Smooth muscle cell (in vitro differentiated cells): Measurements from ENCODE around the gene ARHGEF6. TPM values are rescaled to one million over a fixed set of nuclear protein-coding genes. Genes with fewer than 3 reads are reported as not detected.

Experiments
- DNase-seq: peaks from one replicate; lab custom pipeline; 2025; ENCODE audit not compliant: unreplicated experiment; lab: John Stamatoyannopoulos, UW
- H2AFZ ChIP-seq: fragments of 200-600 bp; sonication (generic); 2 replicates; pipeline ENCODE4 v1.6.0; 2016; ENCODE audit warnings: antibody characterized with exemption, low read depth, mild to moderate bottlenecking
- H3F3A ChIP-seq: fragments of 200-600 bp; sonication (generic); 2 replicates; pipeline ENCODE4 v1.6.0; 2017; ENCODE audit warnings: antibody characterized with exemption, low read depth
- H3K27ac ChIP-seq: fragments of 200-600 bp; sonication (generic); 2 replicates; pipeline ENCODE4 v1.5.1; 2016; ENCODE audit warnings: low read depth, mild to moderate bottlenecking
- H3K27me3 ChIP-seq: fragments of 200-600 bp; sonication (generic); 2 replicates; pipeline ENCODE4 v1.6.1; 2016; ENCODE audit warnings: low read depth, mild to moderate bottlenecking
- H3K36me3 ChIP-seq: fragments of 200-600 bp; sonication (generic); 2 replicates; pipeline ENCODE4 v1.5.1; 2016; ENCODE audit warnings: low read depth
- H3K4me1 ChIP-seq: fragments of 200-600 bp; sonication (generic); 2 replicates; pipeline ENCODE4 v1.5.1; 2016; ENCODE audit warnings: low read depth
- H3K4me2 ChIP-seq: fragments of 200-600 bp; sonication (generic); 2 replicates; pipeline ENCODE4 v1.6.0; 2016; ENCODE audit warnings: mild to moderate bottlenecking
- H3K4me3 ChIP-seq: fragments of 200-600 bp; sonication (generic); 2 replicates; pipeline ENCODE4 v1.5.1; 2016; ENCODE audit warnings: mild to moderate bottlenecking
- H3K79me2 ChIP-seq: fragments of 200-600 bp; sonication (generic); 2 replicates; pipeline ENCODE4 v1.6.0; 2016; ENCODE audit warnings: low read depth, mild to moderate bottlenecking
- H3K9ac ChIP-seq: fragments of 200-600 bp; sonication (generic); 2 replicates; pipeline ENCODE4 v1.6.0; 2016; ENCODE audit warnings: low read depth
- H3K9me3 ChIP-seq: fragments of 200-600 bp; sonication (generic); replicated peaks from 2 replicates; pipeline ENCODE4 v1.5.1; 2016; ENCODE audit warnings: low read depth
- H4K20me1 ChIP-seq: fragments of 200-600 bp; sonication (generic); 2 replicates; pipeline ENCODE4 v1.6.0; 2016; ENCODE audit warnings: low read depth
- CTCF ChIP-seq: fragments of 200-600 bp; sonication (generic); IDR thresholded peaks from 2 replicates; pipeline ENCODE4 v1.5.1; 2017; ENCODE audit warnings: borderline replicate concordance, mild to moderate bottlenecking, antibody characterized with exemption; ENCODE audit not compliant: insufficient read depth, poor library complexity, severe bottlenecking
- WGBS: methylation state at CpG from one replicate; pipeline ENCODE4 v1.1.7; 2016; ENCODE audit warnings: low lambda C conversion rate; 5-methylcytosine and 5-hydroxymethylcytosine counted together
- polyA plus RNA-seq: library from polyadenylated mRNA; unstranded; fragments of >200 nt; fragmentation: Nextera tagmentation; extraction: Ambion mirVana; gene quantifications from 2 replicates; pipeline ENCODE4 v1.2.1, GENCODE V29; 2016
- total RNA-seq: library from RNA; depleted of rRNA; stranded (reverse); fragments of >200 nt; gene quantifications from 2 replicates; pipeline ENCODE4 v1.2.3, GENCODE V29; 2014

Gene ARHGEF6
- total RNA-seq: 3.3 and 4.5 TPM in 2 replicates
- 2.0 and 2.9 TPM in 2 replicates for polyA plus RNA-seq

DNA sequence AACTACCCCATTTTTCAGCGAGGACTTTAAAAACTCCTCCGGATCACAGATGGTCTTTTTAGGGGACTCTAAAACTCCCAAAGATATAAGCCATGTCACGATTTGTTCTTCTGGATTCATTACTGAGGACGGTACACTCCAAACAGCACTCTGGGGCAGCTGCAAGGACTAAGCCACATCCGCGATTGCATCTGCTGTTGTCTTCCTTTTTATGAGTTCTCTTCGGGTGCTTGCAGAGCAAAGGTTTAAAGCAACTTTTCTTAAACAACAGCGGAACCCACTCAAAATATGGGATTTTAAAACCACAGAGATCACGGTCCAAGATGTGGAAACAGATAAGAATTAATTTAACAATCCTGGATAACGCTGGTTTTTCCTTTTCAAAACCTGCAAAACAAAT, at the start of gene ARHGEF6:
ARHGEF6 (minus strand) TSS at position 170 of the 400 bp plus-strand sequence; CDS start at position 120, 50 bp downstream.
- no peaks in the 10 kb centered on the region for H3K79me2 ChIP-seq
- no peaks in the 10 kb centered on the region for H3K36me3 ChIP-seq
- WGBS: 72% methylated on average over 10 of the region's 10 CpGs
- H3F3A ChIP-seq: no peaks in the 10 kb centered on the region
- H3K4me3 ChIP-seq: no peak within 1 kb of the TSS
- H3K4me2 ChIP-seq: no peak within 1 kb of the TSS
- H3K9me3 ChIP-seq: no peaks in the 10 kb centered on the region
- no peaks in the 10 kb centered on the region for H3K27me3 ChIP-seq
- H2AFZ ChIP-seq: no peak within 1 kb of the TSS
- no peak within 1 kb of the TSS for H3K9ac ChIP-seq
- no peak for TF ChIP-seq CTCF
- DNase-seq: no peak
- no peaks in the 10 kb centered on the region for H4K20me1 ChIP-seq
- no peak within 1 kb of the TSS for H3K27ac ChIP-seq
- H3K4me1 ChIP-seq: no peaks in the 10 kb centered on the region

- no peak overlapping the region for H3K4me2 ChIP-seq
Measured at GRCh38 chrX:136829413-136829812, 48.7 kb upstream of the ARHGEF6 start.

GRCh38 chrX:136828830-136829229, 48.1 kb upstream of the ARHGEF6 start:
- no peak overlapping the region for H2AFZ ChIP-seq
- H3K9me3 ChIP-seq: no peaks in the 10 kb centered on the region
- 95% methylated on average over 1 of the region's 1 CpG for WGBS
- no peak overlapping the region for H3K4me3 ChIP-seq
- H3K79me2 ChIP-seq: no peaks in the 10 kb centered on the region
- no peaks in the 10 kb centered on the region for H3K36me3 ChIP-seq
- no peak overlapping the region for H3K4me2 ChIP-seq
- no peaks in the 10 kb centered on the region for H4K20me1 ChIP-seq
- DNase-seq: no peak
- H3K4me1 ChIP-seq: no peaks in the 10 kb centered on the region
- no peak for TF ChIP-seq CTCF
- H3K27ac ChIP-seq: no peak overlapping the region
- H3K9ac ChIP-seq: no peak overlapping the region
- no peaks in the 10 kb centered on the region for H3F3A ChIP-seq
- no peaks in the 10 kb centered on the region for H3K27me3 ChIP-seq

More at GRCh38 chrX:136829413-136829812, 48.7 kb upstream of the ARHGEF6 start:
- H3K9me3 ChIP-seq: no peaks in the 10 kb centered on the region
- no peaks in the 10 kb centered on the region for H3K27me3 ChIP-seq
- no peak overlapping the region for H3K4me3 ChIP-seq
- no peaks in the 10 kb centered on the region for H3K4me1 ChIP-seq
- no peaks in the 10 kb centered on the region for H4K20me1 ChIP-seq
- H3K79me2 ChIP-seq: no peaks in the 10 kb centered on the region
- no peak overlapping the region for H3K9ac ChIP-seq
- no peaks in the 10 kb centered on the region for H3K36me3 ChIP-seq
- no peak overlapping the region for H2AFZ ChIP-seq
- H3K27ac ChIP-seq: no peak overlapping the region
- DNase-seq: no peak
- 90% methylated on average over 5 of the region's 5 CpGs for WGBS
- TF ChIP-seq CTCF: no peak
- no peaks in the 10 kb centered on the region for H3F3A ChIP-seq

GRCh38 chrX:136827026-136827425, 46.3 kb upstream of the ARHGEF6 start:
- no peak for TF ChIP-seq CTCF
- no peaks in the 10 kb centered on the region for H3K36me3 ChIP-seq
- H3F3A ChIP-seq: no peaks in the 10 kb centered on the region
- no peak overlapping the region for H3K4me3 ChIP-seq
- H3K27me3 ChIP-seq: no peaks in the 10 kb centered on the region
- no peaks in the 10 kb centered on the region for H3K9me3 ChIP-seq
- H4K20me1 ChIP-seq: no peaks in the 10 kb centered on the region
- no peak overlapping the region for H3K9ac ChIP-seq
- H3K79me2 ChIP-seq: no peaks in the 10 kb centered on the region
- no peak overlapping the region for H2AFZ ChIP-seq
- no peak overlapping the region for H3K27ac ChIP-seq
- WGBS: 56% methylated on average over 3 of the region's 3 CpGs
- H3K4me1 ChIP-seq: no peaks in the 10 kb centered on the region
- DNase-seq: no peak
- H3K4me2 ChIP-seq: no peak overlapping the region
